Kidney (tissue), 14 donors: ENCODE data around the gene UBL7. TPM values are rescaled to one million over a fixed set of nuclear protein-coding genes. Genes with fewer than 3 reads are reported as not detected.

ENCODE experiments used
- DNase-seq, 5 donors: peaks; one replicate each; pipeline ENCODE4 v3.0.0-alpha.2; 2013 to 2020
- FAIRE-seq: peaks from 2 replicates; lab custom pipeline; 2012; peaks lifted over from hg19 to GRCh38; lab: Jason Lieb, UNC
- H3K27ac ChIP-seq, 2 donors: one replicate each; pipeline ENCODE4 v1.7.0; 2013; ENCODE audit warnings: low read depth in 2 of 2, low read length in 2 of 2, inconsistent platforms in 1 of 2
- H3K27me3 ChIP-seq: one replicate; pipeline ENCODE4 v1.7.1; 2013; ENCODE audit warnings: low read length, inconsistent platforms; ENCODE audit not compliant: control insufficient read depth, insufficient read depth
- H3K36me3 ChIP-seq, 3 donors: one replicate each; pipeline versions ENCODE4 v1.7.0 to v1.7.1; 2013; ENCODE audit warnings: low read length in 3 of 3, control low read depth in 1 of 3, inconsistent platforms in 1 of 3; ENCODE audit not compliant: insufficient read depth in 3 of 3, control insufficient read depth in 2 of 3
- H3K4me1 ChIP-seq, 3 donors: one replicate each; pipeline versions ENCODE4 v1.7.0 to v1.7.1; 2013; ENCODE audit warnings: low read length in 3 of 3, inconsistent platforms in 1 of 3, low read depth in 1 of 3; ENCODE audit not compliant: control insufficient read depth in 2 of 3, insufficient read depth in 2 of 3
- H3K4me3 ChIP-seq, 3 donors: one replicate each; pipeline versions ENCODE4 v1.7.0 to v1.8.1; 2013; ENCODE audit warnings: low read length in 3 of 3, control low read depth in 1 of 3, inconsistent platforms in 1 of 3
- H3K9ac ChIP-seq, 3 donors: one replicate each; pipeline versions ENCODE4 v1.7.0 to v1.7.1; 2013; ENCODE audit warnings: low read length in 3 of 3, control low read depth in 1 of 3, inconsistent platforms in 1 of 3
- H3K9me3 ChIP-seq, 3 donors: one replicate each; pipeline versions ENCODE4 v1.7.0 to v1.7.1; 2013; ENCODE audit warnings: low read length in 3 of 3, control low read depth in 1 of 3, inconsistent platforms in 1 of 3; ENCODE audit not compliant: control insufficient read depth in 2 of 3, insufficient read depth in 1 of 3
- CTCF ChIP-seq: IDR thresholded peaks from 3 replicates; pipeline ENCODE4 v1.5.1; 2012; ENCODE audit warnings: mild to moderate bottlenecking, moderate library complexity, borderline replicate concordance; ENCODE audit not compliant: insufficient read depth; ENCODE audit errors: extremely low read depth
- intact Hi-C: fragments of 100-400 bp; cut with DNase I; formaldehyde crosslinking; loops from one replicate; pipeline ENCODE4 v1.11.1; 2022
- microRNA-seq: library from miRNA; unstranded; fragments of <30 nt; microRNA quantifications from one replicate; pipeline ENCODE4 v1.2.0, GENCODE V29; 2020
- polyA plus RNA-seq: library from polyadenylated mRNA; stranded (reverse); fragments of 350-450 nt; fragmentation: Illumina TruSeq; extraction: RNeasy Lipid Tissue Mini Kit (QIAGEN cat#74804); gene quantifications from one replicate; pipeline ENCODE4 v1.2.3, GENCODE V29; 2014; ENCODE audit warnings: low read depth, low replicate concordance; ENCODE audit not compliant: insufficient read depth
- total RNA-seq: library from RNA; stranded (reverse); fragmentation: NEBNext Ultra II Directional; extraction: Animal tissue kit (Norgen Biotek cat#: 25700); gene quantifications from one replicate; pipeline ENCODE4 v1.2.1, GENCODE V29; 2021
- donor health status: control.
- donor health status: control.
- donor health status: control.
- donor health status: control.
- donor health status: control.
- donor health status: DM: yes; HTN: yes; CAD: no.
- donor health status: Normal renal cell carcinoma (clear cell type).

The UBL7 gene
- total and polyA plus RNA-seq, 2 donors from 2014 or later: 32.9 to 75.8 TPM

GRCh38 chr15:74396146-74396438, 64.9 kb downstream of the UBL7 start:
- intact Hi-C loops: no loop called here
- DNase-seq: no peak
- TF ChIP-seq CTCF: no peak
- no peak for FAIRE-seq
- Histone ChIP-seq H3K27ac (no peak overlapping the region), H3K4me3 (no peak overlapping the region), H3K9ac (no peak overlapping the region), H3K27me3 (no peaks in the 10 kb centered on the region), H3K9me3 (no peaks in the 10 kb centered on the region), H3K36me3 (no peaks in the 10 kb centered on the region), H3K4me1 (no peaks in the 10 kb centered on the region)

Small RNA genes lying within 50 kb of the gene (microRNA-seq; reads per million reads assigned to microRNA genes)
- not detected for gene MIR6881

Other genes starting within 250 kb of the UBL7 start
- 0.63 TPM for gene CCDC33, start 224.8 kb downstream of the UBL7 start, total RNA-seq
- gene CCDC33, start 224.8 kb downstream of the UBL7 start, polyA plus RNA-seq: not detected
- gene CYP11A1, start 93.5 kb downstream of the UBL7 start, total RNA-seq: 0.13 TPM
- gene CYP11A1, start 93.5 kb downstream of the UBL7 start, polyA plus RNA-seq: 2.7 TPM
- 3.6 TPM for gene SEMA7A, start 27.2 kb downstream of the UBL7 start, total RNA-seq
- gene SEMA7A, start 27.2 kb downstream of the UBL7 start, polyA plus RNA-seq: 2.8 TPM
- gene ARID3B, start 80.1 kb upstream of the UBL7 start, total RNA-seq: 6.2 TPM
- gene ARID3B, start 80.1 kb upstream of the UBL7 start, polyA plus RNA-seq: 2.3 TPM
- 66.3 TPM for gene CLK3, start 154.7 kb upstream of the UBL7 start, total RNA-seq
- 54.1 TPM for gene CLK3, start 154.7 kb upstream of the UBL7 start, polyA plus RNA-seq
- 27.7 TPM for gene EDC3, start 234.9 kb upstream of the UBL7 start, total RNA-seq
- gene EDC3, start 234.9 kb upstream of the UBL7 start, polyA plus RNA-seq: 11.5 TPM